ENCODE results near the gene OPTC. TPM values are rescaled to one million over a fixed set of nuclear protein-coding genes. Genes with fewer than 3 reads are reported as not detected.

Gene OPTC
- total RNA-seq, 2 experiments from 2014 or later: not detected

GRCh38 chr1:203490607-203491006 is 3.3 kb upstream of the OPTC start:
- POLR2A ChIA-PET: no interaction called here
- Mint-ChIP-seq H3K9me3 (no peaks in the 10 kb centered on the region), H3K27me3 (peaks cover 2% of the 10 kb centered on the region), H3K27ac (no peak overlapping the region), H3K4me1 (peaks cover 4% of the 10 kb centered on the region), H3K36me3 (no peaks in the 10 kb centered on the region), H3K4me3 (no peak overlapping the region)
- ATAC-seq (ENCODE audit: low read depth) (no peak), DNase-seq (no peak)

GRCh38 chr1:203491664-203492063 is 2.3 kb upstream of the OPTC start:
- Mint-ChIP-seq H3K4me3 (no peak overlapping the region), H3K9me3 (no peaks in the 10 kb centered on the region), H3K27ac (no peak overlapping the region), H3K4me1 (peaks cover 4% of the 10 kb centered on the region), H3K36me3 (no peaks in the 10 kb centered on the region), H3K27me3 (peaks cover 4% of the 10 kb centered on the region)
- ATAC-seq (ENCODE audit: low read depth): no peak
- POLR2A ChIA-PET: no interaction called here
- no peak for DNase-seq

- DNase-seq: no peak
- H3K27ac Mint-ChIP-seq: no peak overlapping the region
Measured at GRCh38 chr1:203492082-203492747, 1.7 kb upstream of the OPTC start.

GRCh38 chr1:203492748-203493130 is 1.2 kb upstream of the OPTC start:
- H3K36me3 Mint-ChIP-seq: no peaks in the 10 kb centered on the region
- ATAC-seq (ENCODE audit: low read depth): no peak
- no peak for DNase-seq
- no peaks in the 10 kb centered on the region for H3K4me1 Mint-ChIP-seq
- POLR2A ChIA-PET: no interaction called here
- peaks cover 6% of the 10 kb centered on the region for H3K27me3 Mint-ChIP-seq
- H3K4me3 Mint-ChIP-seq: no peak overlapping the region
- no peak overlapping the region for H3K27ac Mint-ChIP-seq
- H3K9me3 Mint-ChIP-seq: no peaks in the 10 kb centered on the region

More at GRCh38 chr1:203492082-203492747, 1.7 kb upstream of the OPTC start:
- no peak for ATAC-seq (ENCODE audit: low read depth)
- POLR2A ChIA-PET: no interaction called here
- H3K27me3 Mint-ChIP-seq: peaks cover 6% of the 10 kb centered on the region
- no peaks in the 10 kb centered on the region for H3K9me3 Mint-ChIP-seq
- no peaks in the 10 kb centered on the region for H3K36me3 Mint-ChIP-seq
- H3K4me1 Mint-ChIP-seq: peaks cover 3% of the 10 kb centered on the region
- H3K4me3 Mint-ChIP-seq: no peak overlapping the region

- Mint-ChIP-seq H3K36me3 (no peaks in the 10 kb centered on the region), H3K9me3 (no peaks in the 10 kb centered on the region), H3K4me3 (no peak overlapping the region), H3K27ac (no peak overlapping the region), H3K4me1 (no peaks in the 10 kb centered on the region), H3K27me3 (peaks cover 6% of the 10 kb centered on the region)
- ATAC-seq (ENCODE audit: low read depth): no peak
- POLR2A ChIA-PET: no interaction called here
- no peak for DNase-seq
Measured at GRCh38 chr1:203495845-203496244, 1.9 kb downstream of the OPTC start.

GRCh38 chr1:203497269-203497777 is 3.4 kb downstream of the OPTC start:
- Mint-ChIP-seq H3K27ac (no peak overlapping the region), H3K27me3 (peaks cover 4% of the 10 kb centered on the region), H3K9me3 (no peaks in the 10 kb centered on the region), H3K36me3 (no peaks in the 10 kb centered on the region), H3K4me3 (no peak overlapping the region), H3K4me1 (no peaks in the 10 kb centered on the region)
- DNase-seq (no peak), ATAC-seq (ENCODE audit: low read depth) (no peak)
- POLR2A ChIA-PET: no interaction called here

GRCh38 chr1:203499643-203500278 is 5.8 kb downstream of the OPTC start:
- POLR2A ChIA-PET: no interaction called here
- no peak overlapping the region for H3K4me3 Mint-ChIP-seq
- H3K9me3 Mint-ChIP-seq: no peaks in the 10 kb centered on the region
- no peaks in the 10 kb centered on the region for H3K36me3 Mint-ChIP-seq
- H3K4me1 Mint-ChIP-seq: peaks cover 2% of the 10 kb centered on the region
- peak overlapping the region; percentile 61 for H3K27ac Mint-ChIP-seq
- peaks cover 16% of the 10 kb centered on the region for H3K27me3 Mint-ChIP-seq
- no peak for ATAC-seq (ENCODE audit: low read depth)
- no peak for DNase-seq

- ATAC-seq (ENCODE audit: low read depth) (no peak), DNase-seq (no peak)
- Mint-ChIP-seq H3K27me3 (peaks cover 16% of the 10 kb centered on the region), H3K4me3 (no peak overlapping the region), H3K9me3 (no peaks in the 10 kb centered on the region), H3K4me1 (peaks cover 2% of the 10 kb centered on the region), H3K36me3 (no peaks in the 10 kb centered on the region), H3K27ac (no peak overlapping the region)
- POLR2A ChIA-PET: no interaction called here
Measured at GRCh38 chr1:203500279-203500678, 6.3 kb downstream of the OPTC start.

- no peak for ATAC-seq (ENCODE audit: low read depth)
- no peak overlapping the region for H3K4me3 Mint-ChIP-seq
- peaks cover 12% of the 10 kb centered on the region for H3K27me3 Mint-ChIP-seq
- DNase-seq: no peak
- H3K27ac Mint-ChIP-seq: no peak overlapping the region
- POLR2A ChIA-PET: interaction anchor here (1.0 kb wide), 1 partner anchor 199 kb away, joined by 3 read pairs; no protein-coding TSS in a partner anchor
- H3K36me3 Mint-ChIP-seq: no peaks in the 10 kb centered on the region
- H3K4me1 Mint-ChIP-seq: peaks cover 2% of the 10 kb centered on the region
- no peaks in the 10 kb centered on the region for H3K9me3 Mint-ChIP-seq
Measured at GRCh38 chr1:203503836-203504235, 9.9 kb downstream of the OPTC start.

GRCh38 chr1:203504400-203505250 is 10.7 kb downstream of the OPTC start:
- no peaks in the 10 kb centered on the region for H3K36me3 Mint-ChIP-seq
- H3K27ac Mint-ChIP-seq: no peak overlapping the region
- H3K4me3 Mint-ChIP-seq: no peak overlapping the region
- H3K4me1 Mint-ChIP-seq: peaks cover 2% of the 10 kb centered on the region
- no peaks in the 10 kb centered on the region for H3K9me3 Mint-ChIP-seq
- ATAC-seq (ENCODE audit: low read depth) (peak; percentile 65), DNase-seq (peak; percentile 70)
- peaks cover 12% of the 10 kb centered on the region for H3K27me3 Mint-ChIP-seq
- POLR2A ChIA-PET: interaction anchor here (0.8 to 1.0 kb wide), 2 partner anchors 197 to 198 kb away, joined by 3 read pairs; no protein-coding TSS in a partner anchor

- ATAC-seq (ENCODE audit: low read depth) (no peak), DNase-seq (no peak)
- Mint-ChIP-seq H3K27me3 (peaks cover 12% of the 10 kb centered on the region), H3K4me1 (peaks cover 2% of the 10 kb centered on the region), H3K9me3 (no peaks in the 10 kb centered on the region), H3K27ac (no peak overlapping the region), H3K36me3 (no peaks in the 10 kb centered on the region), H3K4me3 (no peak overlapping the region)
- POLR2A ChIA-PET: interaction anchor here (0.8 kb wide), 1 partner anchor 196 kb away, joined by 3 read pairs; no protein-coding TSS in a partner anchor
Measured at GRCh38 chr1:203505526-203506204, 11.7 kb downstream of the OPTC start.

- H3K27ac Mint-ChIP-seq: no peak overlapping the region
- peaks cover 12% of the 10 kb centered on the region for H3K27me3 Mint-ChIP-seq
- ATAC-seq (ENCODE audit: low read depth): no peak
- no peak for DNase-seq
- peaks cover 2% of the 10 kb centered on the region for H3K4me1 Mint-ChIP-seq
- H3K4me3 Mint-ChIP-seq: no peak overlapping the region
- POLR2A ChIA-PET: no interaction called here
- H3K9me3 Mint-ChIP-seq: no peaks in the 10 kb centered on the region
- H3K36me3 Mint-ChIP-seq: no peaks in the 10 kb centered on the region
Measured at GRCh38 chr1:203506858-203507626, 13.1 kb downstream of the OPTC start.
